HG03565 (cell line): ENCODE measurements around the gene SLC25A38.

Source experiments
- ATAC-seq: cut with Tn5 transposase; IDR thresholded peaks from one replicate; pipeline ENCODE4 v1.9.1; 2021; ENCODE audit warnings: mild to moderate bottlenecking, moderate library complexity; ENCODE audit not compliant: unreplicated experiment

The SLC25A38 gene

DNA sequence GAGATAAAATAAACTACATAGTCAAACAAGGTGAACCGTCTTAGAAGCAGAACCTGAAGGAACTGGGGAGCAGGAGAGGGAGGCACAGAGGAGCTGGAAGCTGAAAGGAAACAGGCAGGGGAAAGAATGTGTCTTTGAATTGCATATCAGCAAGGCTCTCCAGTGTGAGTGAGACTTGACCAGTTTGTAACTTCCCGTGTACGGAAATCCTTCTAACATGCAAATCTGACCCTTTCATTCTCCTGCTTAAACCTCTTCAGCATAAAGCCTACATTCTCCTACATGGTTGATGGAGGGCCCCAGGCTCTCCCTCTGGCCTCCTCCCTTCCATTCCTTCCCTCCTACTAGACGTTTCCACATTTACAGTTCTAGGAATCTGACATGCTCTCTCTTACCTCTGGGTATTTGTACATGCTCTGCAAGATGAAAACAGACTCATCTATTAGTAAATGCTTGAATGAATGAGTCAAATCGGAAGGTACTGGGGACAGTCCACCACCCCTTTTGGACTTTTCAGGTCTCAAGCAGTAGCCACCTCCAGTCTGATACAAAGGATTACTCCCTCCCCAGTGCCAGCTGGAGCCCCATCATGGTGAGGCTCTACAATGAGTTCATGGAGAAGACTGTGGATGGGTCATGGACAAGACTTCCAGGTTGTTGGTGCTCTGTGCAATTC, 6.1 kb upstream of the SLC25A38 start:
- ATAC-seq = no peak

DNA sequence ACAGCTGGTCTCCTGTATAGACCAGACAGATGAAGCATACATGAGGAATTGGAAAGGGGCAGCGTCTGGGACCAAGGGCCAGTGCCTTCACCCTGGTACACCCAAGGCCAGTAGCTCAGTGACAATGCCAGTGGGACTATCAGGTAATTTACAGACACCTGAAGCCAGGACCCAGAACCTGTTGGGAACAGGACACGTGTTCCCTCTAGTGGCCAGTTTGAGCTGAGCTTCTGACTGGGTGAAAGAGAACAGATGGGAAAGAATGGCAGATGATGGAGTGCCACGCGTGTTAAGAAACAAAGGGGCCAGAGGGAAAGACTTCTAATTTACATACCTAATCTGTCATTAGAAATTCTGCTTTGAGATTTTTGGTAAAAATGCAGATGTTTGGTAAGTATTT, 5.1 kb upstream of the SLC25A38 start:
- peak; percentile 58 for ATAC-seq

DNA sequence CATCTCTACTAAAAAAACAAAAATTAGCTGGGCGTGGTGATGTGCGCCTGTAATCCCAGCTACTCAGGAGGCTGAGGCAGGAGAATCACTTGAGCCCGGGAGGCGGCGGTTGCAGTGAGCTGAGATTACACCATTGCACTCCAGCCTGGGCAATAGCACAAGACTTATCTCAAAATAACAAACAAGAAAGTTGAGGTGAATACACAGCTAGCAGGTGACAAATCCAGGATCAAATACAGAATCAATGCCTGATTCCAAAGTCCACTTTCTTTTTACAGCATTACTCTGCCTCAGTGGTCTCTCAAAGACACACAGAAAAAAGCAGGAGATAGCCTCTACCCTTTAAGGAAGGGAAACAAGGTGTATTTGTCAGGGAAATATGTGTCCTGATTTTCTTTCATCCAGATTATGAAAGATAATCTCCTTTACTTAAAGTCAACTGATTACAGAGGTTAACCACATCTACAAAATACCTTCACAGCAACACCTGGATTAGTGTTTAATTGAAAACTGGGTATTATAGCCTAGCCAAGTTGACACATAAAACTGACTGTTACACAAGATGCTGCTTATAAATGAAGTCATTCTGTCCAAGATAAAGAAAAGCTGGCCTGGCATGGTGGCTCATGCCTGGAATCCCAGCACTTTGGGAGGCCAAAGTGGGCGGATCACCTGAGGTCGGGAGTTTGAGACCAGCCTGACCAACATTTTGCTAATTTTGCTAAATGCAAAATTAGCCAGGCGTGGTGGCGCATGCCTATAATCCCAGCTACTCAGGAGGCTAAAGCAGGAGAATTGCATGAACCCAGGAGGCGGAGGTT, 4.0 kb upstream of the SLC25A38 start:
- no peak for ATAC-seq

DNA sequence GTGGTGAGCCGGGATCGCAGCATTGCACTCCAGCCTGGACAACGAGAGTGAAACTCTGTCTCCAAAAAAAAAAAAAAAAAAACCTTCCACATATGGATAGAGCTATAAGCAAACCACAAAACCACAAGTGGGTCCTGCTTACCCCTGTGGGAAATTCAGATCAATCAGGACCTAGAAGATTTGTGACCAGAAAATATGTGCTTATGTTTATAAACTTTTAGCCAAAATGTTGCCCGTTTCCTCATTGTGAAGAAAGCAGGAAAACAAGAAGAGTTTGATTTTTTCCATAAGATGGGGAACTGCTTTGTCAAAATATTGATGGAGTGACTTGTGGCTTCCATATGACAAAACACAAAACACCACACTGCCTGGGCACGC, 3.4 kb upstream of the SLC25A38 start:
- ATAC-seq = no peak

DNA sequence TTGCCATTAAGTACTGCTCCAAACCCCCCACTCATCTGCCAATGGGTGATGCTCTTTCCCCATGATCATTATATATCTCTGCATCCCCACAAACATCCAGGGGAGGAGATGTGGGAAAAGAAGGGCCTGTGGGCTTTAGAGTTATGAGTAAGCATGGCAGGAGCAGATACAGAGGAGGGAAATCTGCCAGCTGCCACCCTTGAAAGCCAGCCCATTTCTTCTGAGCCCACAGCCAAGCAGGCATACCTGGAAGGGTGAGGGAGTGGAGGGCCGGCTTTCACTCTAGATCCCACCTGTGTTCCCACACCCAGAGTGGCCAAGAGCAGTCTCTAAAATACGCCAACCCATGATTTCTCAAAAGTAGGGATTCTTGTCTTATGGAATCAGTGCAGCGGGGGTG, 1.7 kb upstream of the SLC25A38 start:
- no peak for ATAC-seq

DNA sequence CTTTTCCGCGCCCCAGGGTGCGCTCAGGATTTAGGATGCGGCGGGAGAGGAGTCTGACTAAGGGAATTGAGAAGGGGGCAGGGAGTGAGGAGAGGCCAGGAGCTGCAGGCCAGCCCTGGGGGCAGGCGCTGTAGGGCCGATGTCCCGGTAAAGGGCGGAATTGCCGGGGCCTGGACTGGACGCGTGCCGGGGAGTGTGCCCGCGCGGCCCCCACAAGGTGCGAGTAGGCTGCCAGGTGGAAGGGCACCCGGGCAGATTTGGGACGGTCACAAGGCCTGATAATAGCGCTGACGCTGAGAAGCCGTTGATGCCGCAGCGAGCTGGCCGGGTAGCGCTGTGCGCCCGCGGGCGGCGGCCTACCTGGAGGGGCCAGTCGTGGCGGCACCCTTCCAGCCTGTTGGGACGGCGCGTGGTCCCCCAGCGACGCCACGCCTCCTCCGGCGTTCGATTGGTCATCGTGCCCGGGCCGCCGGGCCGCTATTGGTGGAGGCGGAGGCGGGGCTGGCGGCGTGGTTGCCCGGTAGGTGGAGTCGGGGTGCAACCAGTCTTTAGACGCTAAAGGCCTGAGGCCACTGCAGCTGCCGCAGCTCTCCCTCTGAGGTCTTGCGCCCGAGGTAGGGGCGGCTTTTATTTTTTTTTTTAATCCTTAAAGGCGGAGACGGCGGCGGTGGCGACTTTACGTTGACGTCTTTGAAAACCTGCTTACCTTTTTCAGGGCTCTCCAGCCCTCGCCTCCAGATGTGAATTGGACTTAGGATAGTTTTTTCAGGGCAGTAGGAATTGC, 903 bp downstream of the SLC25A38 start:
- peak; percentile 67 for ATAC-seq

DNA sequence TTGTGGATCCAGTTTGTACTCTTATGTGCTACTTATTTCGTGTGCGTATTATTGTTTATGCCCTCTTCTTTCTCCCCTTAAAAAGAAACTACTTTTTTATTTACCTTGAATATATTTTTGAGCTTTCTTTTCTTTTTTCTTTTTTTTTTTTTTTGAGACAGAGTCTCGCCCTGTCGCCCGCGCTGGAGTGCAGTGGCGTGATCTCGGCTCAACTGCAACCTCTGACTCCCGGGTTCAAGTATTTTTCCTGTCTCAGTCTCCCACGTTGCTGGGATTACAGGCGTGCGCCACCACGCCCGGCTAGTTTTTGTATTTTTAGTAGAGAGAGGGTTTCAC, 1.5 kb downstream of the SLC25A38 start:
- ATAC-seq = no peak

DNA sequence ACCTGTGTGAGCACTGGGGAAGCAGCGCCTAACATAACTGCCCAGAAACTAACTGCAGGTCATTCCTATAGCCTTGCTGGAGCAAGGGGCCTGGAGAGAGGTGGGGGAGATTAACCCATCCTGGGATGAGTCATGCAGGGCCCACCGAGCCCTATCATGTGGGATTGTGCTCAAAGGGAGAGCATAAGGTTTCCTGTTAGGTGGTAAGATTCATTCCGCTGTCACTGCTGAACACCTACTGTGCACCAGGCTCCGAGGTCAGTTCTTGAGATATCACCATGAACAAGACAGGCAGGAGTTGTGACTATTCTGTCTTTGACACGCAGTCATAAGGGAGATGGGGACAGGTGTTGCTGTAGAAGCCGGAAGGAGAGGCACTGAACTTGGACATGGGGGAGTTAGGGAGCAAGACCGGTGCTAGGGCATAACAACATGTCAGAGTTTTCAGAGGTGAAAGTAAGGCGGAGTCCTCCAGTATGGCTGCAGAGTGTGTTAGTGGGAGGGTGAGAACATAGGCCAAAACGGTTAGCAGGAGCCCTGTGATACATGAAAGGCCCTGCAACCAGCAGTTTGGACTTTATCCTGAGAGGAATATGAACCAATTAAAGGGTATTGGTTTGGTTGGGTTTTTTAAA, 2.4 kb downstream of the SLC25A38 start:
- no peak for ATAC-seq

DNA sequence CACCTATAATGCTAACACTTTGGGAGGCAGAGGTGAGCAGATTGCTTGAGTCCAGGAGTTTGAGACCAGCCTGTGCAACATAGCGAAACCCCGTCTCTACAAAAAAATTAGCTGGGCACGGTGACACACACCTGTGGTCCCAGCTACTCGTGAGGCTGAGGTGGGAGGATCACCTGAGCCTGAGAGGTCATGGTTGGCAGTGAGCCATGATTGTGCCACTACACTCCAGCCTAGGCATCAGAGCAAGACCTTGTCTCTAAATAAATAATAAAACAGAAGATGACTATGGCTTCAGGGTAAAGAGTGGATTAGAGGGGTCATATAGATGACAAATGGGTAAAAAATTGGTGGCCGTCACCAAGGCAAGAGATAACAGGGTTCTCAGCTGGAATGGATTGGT, 3.1 kb downstream of the SLC25A38 start:
- no peak for ATAC-seq

DNA sequence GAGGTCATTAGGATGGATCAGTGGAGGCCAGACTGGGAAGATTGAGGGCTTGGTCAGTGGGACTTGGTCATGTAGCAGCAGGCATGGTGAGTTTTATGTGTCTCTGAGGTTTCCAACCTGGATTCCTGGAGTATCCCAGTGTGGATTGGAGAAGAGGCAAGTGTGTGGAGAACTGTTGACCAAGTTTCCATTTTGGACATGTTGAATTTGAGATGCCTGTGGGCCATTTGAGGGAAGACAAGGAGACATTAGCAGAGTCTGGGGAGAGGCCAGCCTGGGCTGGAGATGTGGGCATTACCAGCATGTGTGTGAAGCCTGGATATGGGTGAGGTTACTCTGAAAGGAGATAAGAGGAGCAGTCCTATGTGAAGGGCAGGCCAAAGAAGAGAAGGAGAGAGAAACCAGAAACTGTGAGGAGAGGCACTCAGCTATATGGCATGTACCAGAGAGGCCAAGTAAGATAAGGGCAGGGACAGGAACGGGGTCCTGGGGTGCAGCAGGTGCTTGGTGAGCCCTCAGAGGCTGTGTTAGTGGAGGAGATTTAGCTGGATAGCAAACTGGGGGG, 4.3 kb downstream of the SLC25A38 start:
- ATAC-seq = no peak

DNA sequence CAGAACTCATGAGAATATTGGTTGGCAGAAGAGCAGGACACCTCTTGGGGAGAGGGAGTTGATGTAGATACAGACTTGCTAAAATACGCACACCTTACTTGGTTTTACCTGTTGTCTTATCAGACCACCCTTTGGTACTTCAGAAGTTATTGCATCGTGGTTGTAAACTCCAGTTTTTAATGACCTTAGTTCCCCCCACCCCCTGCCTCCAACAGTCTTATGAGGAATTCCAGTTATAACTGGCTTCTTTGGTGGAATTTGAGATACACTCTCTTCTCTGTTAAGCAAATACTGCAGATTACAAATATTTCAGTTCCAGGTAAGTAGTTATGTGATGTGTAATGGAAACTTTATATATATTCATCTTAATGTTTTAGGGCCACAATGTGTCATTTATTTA, 5.0 kb downstream of the SLC25A38 start:
- ATAC-seq = no peak

DNA sequence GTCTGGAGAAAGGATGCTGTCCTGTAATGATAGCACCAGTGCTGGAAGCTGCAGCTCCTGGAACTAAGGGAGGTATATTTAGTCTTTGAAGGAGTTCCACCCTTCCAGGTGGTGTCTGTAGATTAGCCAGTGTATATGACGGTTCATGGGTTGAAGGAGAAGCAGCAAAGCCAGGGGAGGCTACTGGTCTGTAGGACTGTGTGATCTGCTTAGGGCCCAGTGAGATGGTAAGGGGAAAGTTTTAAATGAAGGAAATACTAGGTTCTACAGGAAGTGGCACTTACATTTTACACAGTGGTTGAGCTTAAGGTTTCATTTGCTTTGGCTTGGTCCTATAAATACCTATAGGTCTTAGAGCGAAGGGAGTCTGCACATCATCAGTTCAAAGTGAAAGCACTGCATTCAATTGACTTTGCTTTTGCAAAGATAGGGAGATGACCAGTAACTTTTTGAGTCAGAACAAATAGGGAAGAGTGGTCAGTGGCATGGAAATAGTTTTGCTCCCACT, 5.6 kb downstream of the SLC25A38 start:
- ATAC-seq = peak; percentile 76

DNA sequence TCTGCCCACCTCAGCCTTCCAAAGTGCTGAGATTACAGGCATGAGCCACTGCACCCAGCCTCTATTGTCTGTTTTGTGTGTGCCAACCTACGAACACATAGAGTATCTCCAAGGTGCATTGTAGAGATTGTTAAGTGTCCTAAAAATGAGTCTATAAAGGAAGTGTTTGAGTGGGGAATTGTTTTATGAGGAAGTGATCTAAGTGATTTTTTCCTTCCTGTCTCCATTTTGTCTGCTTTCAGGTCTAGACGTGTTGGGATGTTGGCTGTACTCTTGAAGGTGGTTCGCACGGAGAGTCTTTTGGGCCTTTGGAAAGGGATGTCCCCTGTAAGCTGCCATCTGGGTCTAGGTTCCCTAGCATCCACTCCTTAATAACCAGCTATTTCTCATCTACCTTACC, 7.0 kb downstream of the SLC25A38 start:
- no peak for ATAC-seq

DNA sequence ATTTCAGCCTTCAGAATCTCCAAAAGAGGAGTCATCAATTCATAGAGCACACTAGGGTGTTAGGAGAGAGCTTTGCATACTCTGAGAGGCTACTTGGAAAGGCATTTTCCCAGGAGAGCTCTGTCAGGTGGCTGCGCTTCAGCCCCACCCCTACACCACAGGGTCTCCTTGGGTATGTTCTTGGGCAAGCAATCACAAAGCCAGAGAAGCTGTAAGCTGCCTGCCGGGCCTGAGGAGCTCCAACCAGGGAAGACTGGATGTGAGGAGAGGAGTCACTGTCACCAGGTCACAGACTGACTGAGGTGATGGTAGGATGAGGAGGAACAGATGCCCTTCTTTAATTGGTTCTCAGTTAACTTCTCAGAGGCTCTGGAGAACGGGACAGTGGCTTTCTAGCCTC, 13.5 kb downstream of the SLC25A38 start:
- ATAC-seq = no peak

DNA sequence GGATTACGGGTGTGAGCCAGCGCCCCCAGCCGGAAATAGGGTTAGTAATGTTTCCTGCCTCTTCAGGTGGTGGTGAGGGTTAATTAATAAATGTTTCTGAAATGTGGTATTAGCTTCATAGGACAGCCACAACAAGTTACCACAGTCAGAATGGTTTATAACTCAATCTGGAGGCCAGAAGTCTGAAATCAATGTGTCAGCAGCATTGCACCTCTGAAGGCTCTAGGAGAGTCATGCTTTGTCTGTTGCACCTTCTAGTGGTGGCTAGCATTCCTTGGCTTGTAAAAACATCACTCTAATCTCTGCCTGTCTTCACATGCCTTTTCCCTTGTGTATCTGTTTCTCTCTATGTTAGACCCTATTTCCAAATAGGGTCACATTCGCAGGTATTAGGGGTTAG, 15.5 kb downstream of the SLC25A38 start:
- no peak for ATAC-seq

DNA sequence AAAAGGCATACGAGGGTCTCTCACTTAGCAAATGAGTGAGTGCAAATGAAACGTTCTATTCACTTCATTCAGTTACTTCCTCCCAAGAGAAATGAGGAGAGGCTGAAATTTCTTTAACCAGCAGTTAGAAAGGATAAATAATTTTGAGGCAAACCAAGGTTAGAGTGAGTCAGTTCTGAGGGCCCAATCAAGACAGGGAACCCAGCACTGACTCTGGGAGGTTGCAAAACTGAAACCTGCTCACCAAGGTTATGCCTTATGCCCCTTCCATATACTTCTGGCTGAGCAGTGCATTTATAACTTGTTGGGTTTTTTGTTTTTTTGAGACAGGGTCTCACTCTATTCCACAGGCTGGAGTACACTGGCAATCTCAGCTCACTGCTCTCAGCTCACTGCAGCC, 18.8 kb downstream of the SLC25A38 start:
- ATAC-seq = no peak

DNA sequence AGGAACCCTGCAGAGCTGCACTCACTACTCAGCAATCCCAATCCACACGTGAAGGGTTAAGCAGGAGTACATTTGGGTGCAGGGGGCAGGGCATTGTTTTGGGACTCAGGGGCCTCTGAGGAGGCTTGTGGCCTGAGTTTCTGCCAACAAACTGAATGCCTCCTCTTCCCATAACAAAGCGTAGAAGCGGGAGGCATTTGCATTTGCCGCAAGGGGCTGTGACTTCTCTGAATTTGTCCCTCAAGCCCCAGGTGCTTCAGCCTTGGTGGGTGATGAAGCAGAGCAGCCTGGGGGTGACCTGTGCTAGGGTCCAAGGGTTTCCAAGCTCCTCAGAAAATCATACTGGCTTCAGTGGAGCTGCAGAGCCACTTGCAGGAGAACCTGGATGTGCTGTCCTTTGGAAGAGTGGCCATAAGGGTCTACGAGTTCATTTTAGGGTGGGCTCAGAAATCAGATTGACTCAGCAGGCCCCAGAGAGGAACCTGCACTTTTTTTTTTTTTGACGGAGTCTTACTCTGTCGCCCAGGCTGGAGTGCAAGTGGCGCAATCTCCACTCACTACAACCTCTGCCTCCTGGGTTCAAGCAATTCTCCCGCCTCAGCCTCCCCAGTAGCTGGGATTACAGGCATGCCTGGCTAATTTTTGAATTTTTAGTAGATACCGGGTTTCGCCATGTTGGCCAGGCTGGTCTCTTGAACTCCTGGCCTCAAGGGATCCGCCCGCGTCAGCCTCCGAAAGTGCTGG, 21.9 kb downstream of the SLC25A38 start:
- ATAC-seq = no peak

DNA sequence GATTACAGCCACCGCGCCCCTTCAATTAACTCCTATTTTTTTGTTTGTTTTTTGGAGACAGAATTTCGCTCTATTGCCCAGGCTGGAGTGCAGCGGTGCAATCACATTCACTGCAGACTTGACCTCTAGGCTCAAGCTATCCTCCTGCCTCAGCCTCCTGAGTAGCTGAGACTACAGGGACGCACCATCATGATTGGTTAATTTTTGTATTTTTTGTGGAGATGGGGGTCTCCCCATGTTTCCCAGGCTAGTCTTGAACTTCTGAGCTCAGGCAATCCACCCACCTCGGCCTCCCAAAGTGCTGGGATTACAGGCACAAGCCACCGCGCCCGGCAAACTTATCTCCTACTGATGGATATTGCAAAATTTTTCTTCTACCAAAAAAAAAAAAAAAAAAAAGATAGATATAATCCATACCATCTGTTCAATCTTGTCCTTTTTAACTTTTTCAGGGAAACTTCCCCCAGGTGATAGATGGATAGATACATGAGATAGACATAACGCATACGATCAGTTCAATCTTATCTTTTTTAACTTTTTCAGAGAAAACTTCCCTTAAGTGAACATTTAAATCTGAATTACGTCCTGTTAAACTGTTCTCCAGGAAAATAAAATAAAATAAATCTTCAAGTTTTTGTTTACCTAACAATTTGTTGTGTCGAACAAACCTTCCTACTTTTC, 22.7 kb downstream of the SLC25A38 start:
- no peak for ATAC-seq

DNA sequence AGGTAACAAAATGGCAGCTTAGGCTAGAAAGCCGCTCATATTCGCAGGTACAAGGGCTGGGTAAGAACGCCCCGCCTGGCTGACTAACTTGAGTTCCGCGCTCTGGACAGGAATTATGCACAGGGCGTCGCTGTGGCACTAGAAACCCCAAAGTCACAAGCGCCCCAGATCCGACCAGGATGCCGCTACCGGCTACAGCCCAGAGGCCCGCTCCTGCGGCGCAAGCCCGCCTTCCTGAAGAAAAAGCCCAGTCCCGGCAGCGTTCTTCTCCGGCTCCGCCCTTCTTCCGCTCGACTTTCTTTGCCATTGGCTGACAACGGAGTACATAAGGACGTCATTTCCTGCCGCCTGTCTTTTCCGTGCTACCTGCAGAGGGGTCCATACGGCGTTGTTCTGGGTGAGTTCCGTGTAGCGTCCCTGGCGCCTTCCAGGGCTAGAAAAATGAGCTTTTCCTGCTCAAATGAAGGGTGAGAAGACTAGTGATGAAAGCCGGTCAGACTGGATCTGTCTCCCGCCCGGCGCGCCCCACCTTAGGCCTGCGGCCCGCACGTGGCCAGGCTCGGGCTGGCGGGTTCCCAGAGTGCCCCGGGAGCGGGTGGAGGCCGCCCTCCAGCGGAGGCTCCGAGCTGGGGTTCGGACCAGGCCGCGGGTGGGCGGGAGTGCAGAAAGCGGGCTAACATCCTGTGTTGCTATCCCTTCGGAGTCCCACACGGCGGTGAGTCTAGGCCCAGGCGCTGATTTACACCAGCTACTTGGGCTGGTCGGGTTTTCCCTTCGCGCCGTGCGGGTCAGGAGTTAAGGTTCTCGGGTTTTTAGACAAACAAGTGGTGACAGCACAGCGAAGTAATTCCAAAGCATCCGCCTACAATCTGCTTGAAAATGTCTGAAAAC, 23.4 kb downstream of the SLC25A38 start, which contains the start of gene RPSA:
RPSA (plus strand) TSS at position 353 of the 891 bp plus-strand sequence. CDS start 934 bp downstream, outside the sequence.
- peak; percentile 91 for ATAC-seq
